K562 (cell line): ENCODE measurements around the gene FNDC11. TPM values are rescaled to one million over a fixed set of nuclear protein-coding genes. Genes with fewer than 3 reads are reported as not detected.

Source experiments
- ATAC-seq: fragments of 200-7000 bp; cut with Tn5 transposase; 3 replicates; pipeline ENCODE4 v1.9.1; 2020; ENCODE audit warnings: moderate library complexity
- BruUV-seq: library from RNA; stranded (reverse); fragments of 400-500 nt; replicated peaks from 2 replicates; lab custom pipeline; 2021; lab: Mats Ljungman, UMichigan
- CTCF ChIA-PET: fragments of 300-600 bp; formaldehyde crosslinking; extraction: SDS; loops from one replicate; lab custom pipeline; 2021; ENCODE audit warnings: low intra/inter-chr PET ratio; lab: Yijun Ruan, JAX
- POLR2A ChIA-PET: fragments of 300-600, 350-650 bp; sonication (Branson Sonifier 250); formaldehyde crosslinking; extraction: SDS; loops from one replicate; lab custom pipeline; 2021; ENCODE audit warnings: antibody characterized with exemption, inconsistent platforms; lab: Yijun Ruan, JAX
- DNase-seq, 4 experiments: peaks; one replicate each; pipeline versions ENCODE4 v3.0.0 to v3.0.0-alpha.2; 2011 to 2018; ENCODE audit warnings: low spot score in 3 of 4, mixed read lengths in 3 of 4; ENCODE audit errors: extremely low read depth in 1 of 4
- FAIRE-seq: peaks from 2 replicates; lab custom pipeline; 2011; peaks lifted over from hg19 to GRCh38; lab: Jason Lieb, UNC
- H2AFZ ChIP-seq: 2 replicates; pipeline ENCODE4 v1.6.0; 2011; ENCODE audit warnings: low read depth, low read length, control low read depth, inconsistent platforms
- H3K27ac ChIP-seq: fragments of 200-600 bp; 3 replicates; pipeline ENCODE4 v1.8.0; 2011; ENCODE audit warnings: low read depth, mild to moderate bottlenecking, control low read depth, inconsistent platforms, low read length, moderate library complexity, mixed read lengths; ENCODE audit errors: extremely low read depth
- H3K27me3 ChIP-seq, 2 experiments: fragments of 300-600 bp in 1 of 2; 2 replicates in 1 of 2; 3 replicates in 1 of 2; pipeline versions ENCODE4 v1.6.0 to v1.8.0; 2011; ENCODE audit warnings: inconsistent platforms in 2 of 2, low read length in 2 of 2, mild to moderate bottlenecking in 1 of 2, mixed read lengths in 1 of 2, moderate library complexity in 1 of 2; ENCODE audit not compliant: control insufficient read depth in 2 of 2, insufficient read depth in 2 of 2
- H3K36me3 ChIP-seq: fragments of 300-600 bp; 3 replicates; pipeline ENCODE4 v1.8.0; 2011; ENCODE audit warnings: mild to moderate bottlenecking, low read length, inconsistent platforms; ENCODE audit not compliant: control insufficient read depth, insufficient read depth
- H3K4me1 ChIP-seq, 2 experiments: fragments of 200-600 bp in 1 of 2; replicated peaks in 1 of 2; 2 replicates in 1 of 2; 3 replicates in 1 of 2; pipeline versions ENCODE4 v1.5.1 to v1.8.0; 2011; ENCODE audit warnings: inconsistent platforms in 2 of 2, low read length in 2 of 2, mild to moderate bottlenecking in 1 of 2, mixed read lengths in 1 of 2, moderate library complexity in 1 of 2; ENCODE audit not compliant: control insufficient read depth in 2 of 2, insufficient read depth in 2 of 2
- H3K4me2 ChIP-seq: 2 replicates; pipeline ENCODE4 v1.6.1; 2011; ENCODE audit warnings: low read length, control low read depth, inconsistent platforms, mixed read lengths; ENCODE audit not compliant: insufficient read depth
- H3K4me3 ChIP-seq: fragments of 200-600 bp; sonication (generic), shearing (Covaris generic); 2 replicates; pipeline ENCODE4 v1.5.1; 2016; ENCODE audit warnings: control low read depth, inconsistent platforms
- H3K79me2 ChIP-seq: fragments of 200-600 bp; 3 replicates; pipeline ENCODE4 v1.8.0; 2011; ENCODE audit warnings: low read length, inconsistent platforms; ENCODE audit not compliant: control insufficient read depth, insufficient read depth
- H3K9ac ChIP-seq, 2 experiments: 2 replicates each; pipeline versions ENCODE4 v1.6.0 to v1.6.1; 2011; ENCODE audit warnings: low read depth in 2 of 2, low read length in 2 of 2, control low read depth in 1 of 2, inconsistent platforms in 1 of 2, mild to moderate bottlenecking in 1 of 2, mixed read lengths in 1 of 2; ENCODE audit not compliant: insufficient read depth in 1 of 2
- H3K9me1 ChIP-seq: one replicate; pipeline ENCODE4 v1.6.0; 2011; ENCODE audit warnings: inconsistent platforms, mild to moderate bottlenecking, low read length, moderate library complexity; ENCODE audit not compliant: control insufficient read depth, insufficient read depth
- H3K9me3 ChIP-seq: replicated peaks from 2 replicates; pipeline ENCODE4 v1.5.1; 2011; ENCODE audit warnings: low read depth, low read length, inconsistent platforms; ENCODE audit not compliant: control insufficient read depth, insufficient read depth
- H4K20me1 ChIP-seq: replicated peaks from 2 replicates; pipeline ENCODE4 v1.6.1; 2011; ENCODE audit warnings: low read length, inconsistent platforms, mixed read lengths; ENCODE audit not compliant: control insufficient read depth, insufficient read depth
- BRCA1 ChIP-seq, 2 experiments: fragments of 450-650 bp in 1 of 2; sonication (generic) in 1 of 2; formaldehyde crosslinking in 1 of 2; IDR thresholded peaks; 2 replicates each; pipeline versions ENCODE4 v1.5.0 to v1.6.1; 2017 to 2020; ENCODE audit warnings: mild to moderate bottlenecking in 1 of 2, missing genetic modification reagents in 1 of 2
- CTCF ChIP-seq, 3 experiments: IDR thresholded peaks in 2 of 3; conservative IDR thresholded peaks in 1 of 3; 2 replicates each; pipeline ENCODE4 v1.5.1; 2011 to 2012; ENCODE audit warnings: low read length in 3 of 3, mild to moderate bottlenecking in 3 of 3, control low read depth in 2 of 3, improper control_type of control experiment in 1 of 3, inconsistent platforms in 1 of 3, low read depth in 1 of 3, mixed read lengths in 1 of 3, moderate library complexity in 1 of 3; ENCODE audit not compliant: insufficient read depth in 2 of 3
- FOXM1 ChIP-seq, 2 experiments: fragments of 450-650 bp in 1 of 2; sonication (generic) in 1 of 2; formaldehyde crosslinking in 1 of 2; IDR thresholded peaks; 2 replicates each; pipeline versions ENCODE4 v1.6.1 to v1.9.0; 2017 to 2022; ENCODE audit warnings: low read depth in 2 of 2, mild to moderate bottlenecking in 2 of 2, missing genetic modification reagents in 1 of 2, moderate library complexity in 1 of 2
- HNRNPL ChIP-seq: fragments of 200-400 bp; formaldehyde crosslinking; IDR thresholded peaks from 2 replicates; pipeline ENCODE4 v1.6.1; 2017; ENCODE audit warnings: low read depth, mild to moderate bottlenecking, low read length
- MED1 ChIP-seq: sonication (generic); formaldehyde crosslinking; IDR thresholded peaks from 2 replicates; pipeline ENCODE4 v1.8.1; 2023; ENCODE audit warnings: missing genetic modification reagents, borderline replicate concordance
- POLR2G ChIP-seq: fragments of 200-400 bp; formaldehyde crosslinking; IDR thresholded peaks from 2 replicates; pipeline ENCODE4 v1.6.1; 2017; ENCODE audit warnings: low read depth, mild to moderate bottlenecking, antibody characterized with exemption, low read length, moderate library complexity
- PRMT5 ChIP-seq: sonication (generic); formaldehyde crosslinking; IDR thresholded peaks from 2 replicates; pipeline ENCODE4 v1.5.0; 2020; ENCODE audit warnings: missing genetic modification reagents
- RBFOX2 ChIP-seq: fragments of 200-400 bp; formaldehyde crosslinking; IDR thresholded peaks from 2 replicates; pipeline ENCODE4 v1.6.1; 2017; ENCODE audit warnings: low read depth, mild to moderate bottlenecking, low read length, moderate library complexity
- ZBTB33 ChIP-seq: sonication (generic); formaldehyde crosslinking; IDR thresholded peaks from 2 replicates; pipeline ENCODE4 v1.8.1; 2023; ENCODE audit warnings: mild to moderate bottlenecking, missing genetic modification reagents
- ZBTB7A ChIP-seq: IDR thresholded peaks from 2 replicates; pipeline ENCODE4 v1.6.1; 2011; ENCODE audit warnings: low read depth, mild to moderate bottlenecking, low read length, moderate library complexity, borderline replicate concordance; ENCODE audit not compliant: control insufficient read depth
- ZFX ChIP-seq: sonication (generic); formaldehyde crosslinking; IDR thresholded peaks from 2 replicates; pipeline ENCODE4 v1.8.0; 2022; ENCODE audit warnings: mild to moderate bottlenecking, missing genetic modification reagents, moderate library complexity
- ZNF431 ChIP-seq: sonication (generic); formaldehyde crosslinking; IDR thresholded peaks from 2 replicates; pipeline ENCODE4 v1.8.0; 2022; ENCODE audit warnings: mild to moderate bottlenecking, missing genetic modification reagents
- ZNF79 ChIP-seq: fragments of 250-450 bp; sonication (Bioruptor Pico); IDR thresholded peaks from 2 replicates; pipeline ENCODE4 v1.4.0; 2020; ENCODE audit warnings: low read depth, mild to moderate bottlenecking, moderate library complexity
- WGBS: fragments of 100-300 bp; shearing (Covaris generic); methylation state at CpG from one replicate; pipeline ENCODE4 v1.1.6; 2016; ENCODE audit warnings: low coverage, mixed read lengths; ENCODE audit not compliant: insufficient coverage; ENCODE audit errors: missing lambda C conversion rate; 5-methylcytosine and 5-hydroxymethylcytosine counted together
- in situ Hi-C: fragments of 300-500 bp; cut with MboI; formaldehyde crosslinking; loops from 4 replicates; pipeline ENCODE4 v1.15.0; 2018; ENCODE audit warnings: inconsistent platforms, mixed read lengths
- intact Hi-C: fragments of 100-400 bp; cut with micrococcal nuclease; formaldehyde crosslinking; loops from 2 replicates; pipeline ENCODE4 v1.14.2; 2022
- polyA plus RNA-seq, 8 experiments: library from polyadenylated mRNA; depleted of rRNA in 4 of 8; stranded (reverse) in 5 of 8; unstranded in 3 of 8; fragments of >200 nt; fragmentation: Nextera tagmentation in 2 of 8; fragmentation: Illumina TruSeq in 1 of 8; extraction: Ambion mirVana in 2 of 8; extraction: Trizol in 1 of 8; gene quantifications; 2 replicates each; pipeline versions ENCODE4 v1.2.1 to v1.2.3, GENCODE V29; 2011 to 2014; ENCODE audit warnings: inconsistent platforms in 1 of 8, missing spikeins in 1 of 8
- total RNA-seq, 7 experiments: library from RNA; depleted of rRNA in 6 of 7; stranded (reverse); fragments of >200 nt in 6 of 7; fragmentation: Illumina TruSeq in 2 of 7; extraction: Trizol in 2 of 7; gene quantifications; 2 replicates each; pipeline versions ENCODE4 v1.2.1 to v1.2.3, GENCODE V29; 2011 to 2021; ENCODE audit warnings: low replicate concordance in 1 of 7

Gene FNDC11
- total and polyA plus RNA-seq, 9 of the 15 experiments (the other 6 are each of a cell fraction or from before 2014, with no cell fraction given) = 0.08 to 2.3 (median 0.64) TPM; not detected in 2

GRCh38 chr20:63572788-63573646 lies 19.1 kb downstream of the FNDC11 start:
- H3K9me3 ChIP-seq = no peaks in the 10 kb centered on the region
- H2AFZ ChIP-seq = no peak overlapping the region
- H3K9ac ChIP-seq = peak overlapping the region; percentile 64 to 95; a peak in 3 of 4 replicates
- POLR2A ChIA-PET = interaction anchor here (0.6 to 1.2 kb wide), 2 partner anchors 8 to 16 kb away, joined by 3 read pairs; no protein-coding TSS in a partner anchor
- ATAC-seq (peak; percentile 4; the same call in 1 of the 3 replicates), DNase-seq (peak in 2 of 4 experiments; percentile 34 to 49), FAIRE-seq (no peak)
- CTCF ChIA-PET = no interaction called here
- no peaks in the 10 kb centered on the region for H3K79me2 ChIP-seq
- intact Hi-C loops = no loop called here
- in situ Hi-C loops = no loop called here
- H3K36me3 ChIP-seq = no peaks in the 10 kb centered on the region
- H3K4me1 ChIP-seq = peaks cover 4 to 68% of the 10 kb centered on the region in 2 experiments; a peak in 4 of 5 replicates
- H3K27me3 ChIP-seq = no peaks in the 10 kb centered on the region
- BruUV-seq = no TSS peak
- H3K4me3 ChIP-seq = peak overlapping the region; percentile 58
- WGBS = 80% methylated on average over 31 of the region's 34 CpGs
- no peak overlapping the region; the same call in 2 of the 3 replicates for H3K27ac ChIP-seq
- TF ChIP-seq POLR2G = peak; percentile 48
- peak; percentile 36; the same call in 1 of the 2 replicates for TF ChIP-seq HNRNPL
- no peak for TF ChIP-seq ZNF79
- no peak for TF ChIP-seq FOXM1 (IDR thresholded peaks at IDR 0.05; ENCODE audit: low read depth)
- TF ChIP-seq FOXM1 (CRISPR knock-in tag; IDR thresholded peaks at IDR 0.05; ENCODE audit: low read depth) = no peak
- TF ChIP-seq ZFX (CRISPR knock-in tag) = peak; percentile 17; the same call in 1 of the 2 replicates
- TF ChIP-seq BRCA1 (IDR thresholded peaks at IDR 0.05) = no peak
- 0 out of 2 replicates have a peak, but pooled peaks have one; percentile 75 for TF ChIP-seq BRCA1 (CRISPR knock-in tag; IDR thresholded peaks at IDR 0.05)
- no peak for TF ChIP-seq ZNF431 (CRISPR knock-in tag)
- TF ChIP-seq PRMT5 (CRISPR knock-in tag) = peak; percentile 21; the same call in 1 of the 2 replicates
- peak; percentile 61 for TF ChIP-seq RBFOX2
- peak; percentile 100 for TF ChIP-seq ZBTB33 (CRISPR knock-in tag)
- peak; percentile 35 for TF ChIP-seq ZBTB7A
- 0 out of 2 replicates have a peak, but pooled peaks have one; percentile 26 for TF ChIP-seq MED1
- peak in 1 of 3 experiments; percentile 45; a peak in 2 of 6 replicates for TF ChIP-seq CTCF (IDR thresholded peaks at IDR 0.05 in 2 of 3, conservative IDR thresholded peaks at IDR 0.05 in 1 of 3; ENCODE audit: insufficient read depth in 2 of 3, low read depth in 1 of 3, low read length in 3 of 3)
- TF ChIP-seq, all 486 proteins: peak for 10
- peak overlapping the region; percentile 81 for H3K4me2 ChIP-seq
- H3K9me1 ChIP-seq = peaks cover 3% of the 10 kb centered on the region
- H4K20me1 ChIP-seq = peaks cover 3% of the 10 kb centered on the region; the same call in 1 of the 2 replicates
